HepG2 (cell line): ENCODE measurements around the gene AP3D1. TPM values are rescaled to one million over a fixed set of nuclear protein-coding genes. Genes with fewer than 3 reads are reported as not detected.

ENCODE experiments used
- ARID4A ChIP-seq: sonication (generic); formaldehyde crosslinking; IDR thresholded peaks from 2 replicates; pipeline ENCODE4 v1.5.0; 2020; ENCODE audit warnings: mild to moderate bottlenecking, missing genetic modification reagents, borderline replicate concordance
- ATF4 ChIP-seq, 2 experiments: fragments of 450-650 bp in 1 of 2; sonication (generic) in 1 of 2; formaldehyde crosslinking; IDR thresholded peaks; 2 replicates each; pipeline versions ENCODE4 v1.5.0 to v1.8.0; 2020 to 2022; ENCODE audit warnings: mild to moderate bottlenecking in 1 of 2, missing genetic modification reagents in 1 of 2
- ATF7 ChIP-seq, 2 experiments: fragments of 450-650 bp in 1 of 2; sonication (generic) in 1 of 2; formaldehyde crosslinking in 1 of 2; IDR thresholded peaks; 2 replicates each; pipeline versions ENCODE4 v1.4.0 to v1.6.1; 2016 to 2020; ENCODE audit warnings: antibody characterized with exemption in 1 of 2, mild to moderate bottlenecking in 1 of 2, missing genetic modification reagents in 1 of 2
- CTCF ChIP-seq: sonication (generic); formaldehyde crosslinking; IDR thresholded peaks from 2 replicates; pipeline ENCODE4 v1.5.0; 2020; ENCODE audit warnings: mild to moderate bottlenecking, missing genetic modification reagents, moderate library complexity
- EP300 ChIP-seq, 3 experiments: sonication (generic) in 1 of 3; formaldehyde crosslinking in 1 of 3; IDR thresholded peaks; 2 replicates each; pipeline versions ENCODE4 v1.5.1 to v1.6.1; 2011 to 2020; ENCODE audit warnings: low read depth in 2 of 3, low read length in 2 of 3, borderline replicate concordance in 1 of 3, improper control_type of control experiment in 1 of 3, mild to moderate bottlenecking in 1 of 3, missing genetic modification reagents in 1 of 3, moderate library complexity in 1 of 3
- KDM5A ChIP-seq: fragments of 200-600 bp; sonication (generic); IDR thresholded peaks from 2 replicates; pipeline ENCODE4 v1.7.0; 2018; ENCODE audit warnings: antibody characterized with exemption, mild to moderate bottlenecking, low read length, borderline replicate concordance
- MAFG ChIP-seq: sonication (generic); formaldehyde crosslinking; IDR thresholded peaks from 2 replicates; pipeline ENCODE4 v1.5.1; 2020; ENCODE audit warnings: mild to moderate bottlenecking, missing genetic modification reagents
- MED8 ChIP-seq: sonication (generic); formaldehyde crosslinking; IDR thresholded peaks from 2 replicates; pipeline ENCODE4 v1.8.1; 2023; ENCODE audit warnings: mild to moderate bottlenecking, missing genetic modification reagents; ENCODE audit not compliant: insufficient replicate concordance
- PAX8 ChIP-seq: sonication (generic); formaldehyde crosslinking; IDR thresholded peaks from 2 replicates; pipeline ENCODE4 v1.8.0; 2022; ENCODE audit warnings: mild to moderate bottlenecking, missing genetic modification reagents, borderline replicate concordance
- POGK ChIP-seq: sonication (generic); formaldehyde crosslinking; conservative IDR thresholded peaks from 2 replicates; pipeline ENCODE4 v1.8.0; 2022; ENCODE audit warnings: mild to moderate bottlenecking, moderate library complexity, missing genetic modification reagents
- RBFOX2 ChIP-seq: fragments of 200-400 bp; formaldehyde crosslinking; IDR thresholded peaks from 2 replicates; pipeline ENCODE4 v1.6.1; 2017; ENCODE audit warnings: low read depth, mild to moderate bottlenecking, low read length
- REPIN1 ChIP-seq: sonication (generic); formaldehyde crosslinking; IDR thresholded peaks from 2 replicates; pipeline ENCODE4 v1.8.0; 2022; ENCODE audit warnings: missing genetic modification reagents, low read depth, mild to moderate bottlenecking, borderline replicate concordance
- SALL1 ChIP-seq: sonication (generic); formaldehyde crosslinking; IDR thresholded peaks from 2 replicates; pipeline ENCODE4 v1.8.0; 2022; ENCODE audit warnings: mild to moderate bottlenecking, missing genetic modification reagents
- ZNF251 ChIP-seq: sonication (generic); formaldehyde crosslinking; IDR thresholded peaks from 2 replicates; pipeline ENCODE4 v1.9.0; 2021; ENCODE audit warnings: mild to moderate bottlenecking, missing genetic modification reagents
- ZNF431 ChIP-seq: sonication (generic); formaldehyde crosslinking; IDR thresholded peaks from 2 replicates; pipeline ENCODE4 v1.9.0; 2022; ENCODE audit warnings: missing genetic modification reagents, low read depth, mild to moderate bottlenecking, borderline replicate concordance
- ZNF788 ChIP-seq: sonication (generic); formaldehyde crosslinking; IDR thresholded peaks from 2 replicates; pipeline ENCODE4 v1.5.0; 2020; ENCODE audit warnings: mild to moderate bottlenecking, missing genetic modification reagents, borderline replicate concordance
- polyA plus RNA-seq, 8 experiments: library from polyadenylated mRNA; depleted of rRNA in 3 of 8; stranded (reverse) in 7 of 8; unstranded in 1 of 8; fragments of >200 nt; fragmentation: Illumina TruSeq in 4 of 8; extraction: Trizol in 4 of 8; gene quantifications; 2 replicates each; pipeline versions ENCODE4 v1.2.1 to v1.2.3, GENCODE V29; 2011 to 2016; ENCODE audit warnings: low read depth in 4 of 8, missing spikeins in 1 of 8, mixed read lengths in 1 of 8; ENCODE audit not compliant: insufficient read depth in 1 of 8
- total RNA-seq, 5 experiments: library from RNA; depleted of rRNA; stranded (reverse); fragments of >200 nt; fragmentation: Illumina TruSeq; extraction: Trizol; gene quantifications; 2 replicates each; pipeline ENCODE4 v1.2.3, GENCODE V29; 2016; ENCODE audit warnings: low read depth in 1 of 5
- TF ChIP-seq, protein P1 (sequence below): IDR thresholded peaks from 2 replicates; pipeline ENCODE4 v1.6.1; 2016; ENCODE audit warnings: mild to moderate bottlenecking

AP3D1 gene
- total and polyA plus RNA-seq, 2 of the 13 experiments (the other 11 are each of a cell fraction or from before 2014, with no cell fraction given): 68.0 to 82.6 TPM

DNA sequence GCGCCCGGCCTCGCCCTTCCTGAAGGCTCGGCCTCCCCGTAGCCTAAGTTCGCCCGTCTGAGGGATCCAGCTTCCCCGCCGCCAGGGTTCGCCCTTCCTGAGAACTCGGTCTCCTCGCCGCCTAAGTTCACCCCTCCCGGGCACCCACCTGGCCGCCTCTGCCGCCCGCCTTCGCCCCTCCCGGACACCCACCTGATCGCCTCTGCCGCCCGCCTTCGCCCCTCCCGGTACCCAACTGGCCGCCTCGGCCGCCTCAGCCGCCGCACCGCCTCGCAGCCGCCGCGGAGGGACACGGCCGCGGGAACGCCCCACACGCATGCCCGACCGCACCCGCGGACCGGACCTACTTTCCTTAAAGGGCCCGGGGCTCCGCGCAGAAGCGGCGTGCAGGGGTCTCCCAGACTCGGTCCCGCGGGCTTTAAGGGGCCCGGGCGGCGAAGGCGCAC is 55.3 kb downstream of the AP3D1 start, which contains the start of gene MOB3A (continued):
- TF ChIP-seq CTCF (CRISPR knock-in tag) (peak; percentile 76), ATF7 (IDR thresholded peaks at IDR 0.05) (no peak), ATF7 (CRISPR knock-in tag; IDR thresholded peaks at IDR 0.05) (0 out of 2 replicates have a peak, but pooled peaks have one; percentile 64), REPIN1 (peak; percentile 89; the same call in 1 of the 2 replicates), MAFG (CRISPR knock-in tag) (no peak), MED8 (CRISPR knock-in tag) (peak; percentile 78), EP300 (IDR thresholded peaks at IDR 0.05; ENCODE audit: low read depth in 2 of 2, low read length in 2 of 2) (no peak), EP300 (CRISPR knock-in tag; IDR thresholded peaks at IDR 0.05; ENCODE audit: borderline replicate concordance) (peak; percentile 11; the same call in 1 of the 2 replicates), ZNF251 (CRISPR knock-in tag) (no peak), ARID4A (CRISPR knock-in tag) (peak; percentile 93), RBFOX2 (peak; percentile 84), ZNF431 (CRISPR knock-in tag) (0 out of 2 replicates have a peak, but pooled peaks have one; percentile 35), POGK (CRISPR knock-in tag) (peak; percentile 78; the same call in 1 of the 2 replicates), PAX8 (CRISPR knock-in tag) (no peak), ZNF788 (CRISPR knock-in tag) (peak; percentile 83), SALL1 (CRISPR knock-in tag) (peak; percentile 76), ATF4 (CRISPR knock-in tag; IDR thresholded peaks at IDR 0.05) (peak in 1 of 2 experiments; percentile 35; a peak in 1 of 4 replicates), KDM5A (peak; percentile 81; the same call in 1 of the 2 replicates)
- TF ChIP-seq, protein P1, sequence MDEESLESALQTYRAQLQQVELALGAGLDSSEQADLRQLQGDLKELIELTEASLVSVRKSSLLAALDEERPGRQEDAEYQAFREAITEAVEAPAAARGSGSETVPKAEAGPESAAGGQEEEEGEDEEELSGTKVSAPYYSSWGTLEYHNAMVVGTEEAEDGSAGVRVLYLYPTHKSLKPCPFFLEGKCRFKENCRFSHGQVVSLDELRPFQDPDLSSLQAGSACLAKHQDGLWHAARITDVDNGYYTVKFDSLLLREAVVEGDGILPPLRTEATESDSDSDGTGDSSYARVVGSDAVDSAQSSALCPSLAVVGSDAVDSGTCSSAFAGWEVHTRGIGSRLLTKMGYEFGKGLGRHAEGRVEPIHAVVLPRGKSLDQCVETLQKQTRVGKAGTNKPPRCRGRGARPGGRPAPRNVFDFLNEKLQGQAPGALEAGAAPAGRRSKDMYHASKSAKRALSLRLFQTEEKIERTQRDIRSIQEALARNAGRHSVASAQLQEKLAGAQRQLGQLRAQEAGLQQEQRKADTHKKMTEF (CRISPR knock-in tag): peak; percentile 89
